ENCODE measurements around the gene RTL1. TPM values are rescaled to one million over a fixed set of nuclear protein-coding genes. Genes with fewer than 3 reads are reported as not detected.

The RTL1 gene
- total RNA-seq, 4 donors from 2014 or later: not detected

DNA sequence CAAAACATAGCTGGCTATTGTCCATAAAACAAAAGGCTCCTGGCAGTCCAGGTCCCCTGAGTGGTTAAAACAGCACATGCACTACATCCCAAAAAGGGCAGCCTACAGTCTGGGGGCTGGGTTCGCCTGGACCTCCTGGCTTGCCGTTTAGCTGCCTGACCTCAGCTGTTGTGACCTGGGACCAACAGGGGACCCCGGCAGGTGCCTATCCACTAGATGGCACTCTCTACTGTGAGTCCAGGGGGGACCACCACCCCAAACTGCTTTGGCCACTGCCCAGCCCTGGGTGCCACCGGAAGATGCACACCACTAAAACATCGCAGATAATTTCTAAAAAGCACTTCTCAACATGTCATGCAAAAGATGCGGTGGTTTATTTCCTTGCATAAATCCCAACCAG is 2.9 kb upstream of the RTL1 start:
- Histone ChIP-seq H3K9me3 (peaks cover 0 to 5% (median 0%) of the 10 kb centered on the region in 4 donors), H3K27me3 (peaks cover 0 to 60% (median 0%) of the 10 kb centered on the region in 4 donors), H3K36me3 (no peaks in the 10 kb centered on the region), H3K27ac (replicated peaks in 1 of 4) (no peak overlapping the region), H3K4me3 (no peak overlapping the region), H3K4me1 (peaks cover 0 to 9% (median 5%) of the 10 kb centered on the region in 4 donors)
- WGBS: 68% methylated on average over 6 of the region's 6 CpGs
- intact Hi-C loops (cut with DNase I): no loop called here
- DNase-seq (ENCODE audit: extremely low spot score): no peak
- TF ChIP-seq POLR2AphosphoS5 (IDR thresholded peaks at IDR 0.05) (no peak), POLR2A (IDR thresholded peaks at IDR 0.05; ENCODE audit: low read depth) (no peak), EP300 (IDR thresholded peaks at IDR 0.05) (no peak), CTCF (IDR thresholded peaks at IDR 0.05) (no peak)

DNA sequence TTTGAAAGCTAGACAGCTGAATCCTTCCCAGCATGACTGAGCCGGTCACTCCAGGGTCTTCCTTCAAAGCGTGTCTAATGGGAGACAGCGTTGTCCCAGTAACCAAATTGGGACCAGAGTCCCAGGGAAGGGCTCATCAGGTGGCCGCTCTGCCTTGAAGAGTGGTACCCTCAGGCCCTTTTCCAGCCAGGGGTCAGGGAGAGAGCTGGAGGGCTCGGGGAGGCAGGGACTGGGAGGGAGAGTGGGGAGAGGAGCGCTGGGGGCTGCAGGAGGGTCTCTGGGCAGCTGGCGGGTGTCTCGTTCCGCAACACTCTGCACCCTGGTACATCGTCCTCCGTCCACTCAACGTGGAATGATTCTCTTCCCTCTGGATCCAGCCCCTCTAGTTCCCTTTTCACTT is 1.6 kb upstream of the RTL1 start:
- Histone ChIP-seq H3K9me3 (peaks cover 0 to 5% (median 0%) of the 10 kb centered on the region in 4 donors), H3K27ac (replicated peaks in 1 of 4) (no peak overlapping the region), H3K27me3 (peaks cover 0 to 69% (median 0%) of the 10 kb centered on the region in 4 donors), H3K36me3 (no peaks in the 10 kb centered on the region), H3K4me1 (peaks cover 0 to 19% (median 13%) of the 10 kb centered on the region in 4 donors), H3K4me3 (no peak overlapping the region)
- TF ChIP-seq POLR2AphosphoS5 (IDR thresholded peaks at IDR 0.05) (no peak), EP300 (IDR thresholded peaks at IDR 0.05) (no peak), POLR2A (IDR thresholded peaks at IDR 0.05; ENCODE audit: low read depth) (no peak), CTCF (IDR thresholded peaks at IDR 0.05) (no peak)
- DNase-seq (ENCODE audit: extremely low spot score): no peak
- WGBS: 79% methylated on average over 12 of the region's 12 CpGs
- intact Hi-C loops (cut with DNase I): no loop called here

GRCh38 chr14:100904307-100905087 is 975 bp upstream of the RTL1 start:
- Histone ChIP-seq H3K36me3 (no peaks in the 10 kb centered on the region), H3K9me3 (peaks cover 0 to 5% (median 0%) of the 10 kb centered on the region in 4 donors), H3K4me1 (peaks cover 0 to 25% (median 20%) of the 10 kb centered on the region in 4 donors), H3K27me3 (peaks cover 0 to 73% (median 0%) of the 10 kb centered on the region in 4 donors), H3K4me3 (peak overlapping the region in 1 of 4 donors; percentile 14), H3K27ac (replicated peaks in 1 of 4) (no peak overlapping the region)
- 33% methylated on average over 25 of the region's 45 CpGs for WGBS
- intact Hi-C loops (cut with DNase I): no loop called here
- DNase-seq (ENCODE audit: extremely low spot score): no peak
- TF ChIP-seq POLR2AphosphoS5 (IDR thresholded peaks at IDR 0.05): no peak
- TF ChIP-seq POLR2A (IDR thresholded peaks at IDR 0.05; ENCODE audit: low read depth): no peak
- TF ChIP-seq CTCF (IDR thresholded peaks at IDR 0.05): no peak
- TF ChIP-seq EP300 (IDR thresholded peaks at IDR 0.05): no peak

- DNase-seq (ENCODE audit: extremely low spot score): no peak
- peaks cover 0 to 5% (median 0%) of the 10 kb centered on the region in 4 donors for H3K9me3 ChIP-seq
- H3K4me3 ChIP-seq: no peak overlapping the region
- H3K4me1 ChIP-seq: peaks cover 3 to 38% (median 28%) of the 10 kb centered on the region in 4 donors
- 89% methylated on average over 9 of the region's 10 CpGs for WGBS
- peaks cover 0 to 87% (median 0%) of the 10 kb centered on the region in 4 donors for H3K27me3 ChIP-seq
- TF ChIP-seq EP300 (IDR thresholded peaks at IDR 0.05): no peak
- no peak for TF ChIP-seq POLR2AphosphoS5 (IDR thresholded peaks at IDR 0.05)
- no peak for TF ChIP-seq POLR2A (IDR thresholded peaks at IDR 0.05; ENCODE audit: low read depth)
- TF ChIP-seq CTCF (IDR thresholded peaks at IDR 0.05): no peak
- H3K27ac ChIP-seq (replicated peaks in 1 of 4): no peak overlapping the region
- intact Hi-C loops (cut with DNase I): no loop called here
- no peaks in the 10 kb centered on the region for H3K36me3 ChIP-seq
These were observed 421 bp downstream of the RTL1 start for GRCh38 chr14:100903134-100903468.

All from esophagus muscularis mucosa (tissue), 4 donors.